ENCODE data around the gene CYP24A1.

The CYP24A1 gene

GRCh38 chr20:54204063-54204462, 30.3 kb upstream of the CYP24A1 start:
- Histone ChIP-seq H3K36me3 (ENCODE audit: control insufficient read depth, insufficient read depth, low read length) (no peaks in the 10 kb centered on the region), H3K4me3 (ENCODE audit: insufficient read depth, low read depth, low read length, poor library complexity, severe bottlenecking) (no peak overlapping the region), H3K4me1 (ENCODE audit: control insufficient read depth, insufficient read depth, low read length, poor library complexity, severe bottlenecking) (peaks cover 8% of the 10 kb centered on the region), H3K27me3 (replicated peaks; ENCODE audit: control insufficient read depth, insufficient read depth, low read length, poor library complexity, severe bottlenecking) (no peaks in the 10 kb centered on the region), H3K27ac (ENCODE audit: insufficient read depth, low read length, poor library complexity, severe bottlenecking) (no peak overlapping the region), H3K9me3 (ENCODE audit: control insufficient read depth, low read length) (no peaks in the 10 kb centered on the region)
- no peak for DNase-seq

- Histone ChIP-seq H3K4me1 (ENCODE audit: control insufficient read depth, insufficient read depth, low read length, poor library complexity, severe bottlenecking) (no peaks in the 10 kb centered on the region), H3K27ac (ENCODE audit: insufficient read depth, low read length, poor library complexity, severe bottlenecking) (no peak overlapping the region), H3K27me3 (replicated peaks; ENCODE audit: control insufficient read depth, insufficient read depth, low read length, poor library complexity, severe bottlenecking) (no peaks in the 10 kb centered on the region), H3K36me3 (ENCODE audit: control insufficient read depth, insufficient read depth, low read length) (no peaks in the 10 kb centered on the region), H3K4me3 (ENCODE audit: insufficient read depth, low read depth, low read length, poor library complexity, severe bottlenecking) (no peak overlapping the region), H3K9me3 (ENCODE audit: control insufficient read depth, low read length) (no peaks in the 10 kb centered on the region)
- DNase-seq: no peak
These were observed 29.5 kb upstream of the CYP24A1 start for GRCh38 chr20:54203281-54203680.

GRCh38 chr20:54201268-54201846, 27.6 kb upstream of the CYP24A1 start:
- Histone ChIP-seq H3K4me3 (ENCODE audit: insufficient read depth, low read depth, low read length, poor library complexity, severe bottlenecking) (no peak overlapping the region), H3K27ac (ENCODE audit: insufficient read depth, low read length, poor library complexity, severe bottlenecking) (no peak overlapping the region), H3K27me3 (replicated peaks; ENCODE audit: control insufficient read depth, insufficient read depth, low read length, poor library complexity, severe bottlenecking) (no peaks in the 10 kb centered on the region), H3K4me1 (ENCODE audit: control insufficient read depth, insufficient read depth, low read length, poor library complexity, severe bottlenecking) (no peaks in the 10 kb centered on the region), H3K9me3 (ENCODE audit: control insufficient read depth, low read length) (no peaks in the 10 kb centered on the region), H3K36me3 (ENCODE audit: control insufficient read depth, insufficient read depth, low read length) (no peaks in the 10 kb centered on the region)
- no peak for DNase-seq

GRCh38 chr20:54200487-54201267, 26.9 kb upstream of the CYP24A1 start:
- Histone ChIP-seq H3K4me1 (ENCODE audit: control insufficient read depth, insufficient read depth, low read length, poor library complexity, severe bottlenecking) (no peaks in the 10 kb centered on the region), H3K27me3 (replicated peaks; ENCODE audit: control insufficient read depth, insufficient read depth, low read length, poor library complexity, severe bottlenecking) (no peaks in the 10 kb centered on the region), H3K9me3 (ENCODE audit: control insufficient read depth, low read length) (no peaks in the 10 kb centered on the region), H3K27ac (ENCODE audit: insufficient read depth, low read length, poor library complexity, severe bottlenecking) (no peak overlapping the region), H3K4me3 (ENCODE audit: insufficient read depth, low read depth, low read length, poor library complexity, severe bottlenecking) (no peak overlapping the region), H3K36me3 (ENCODE audit: control insufficient read depth, insufficient read depth, low read length) (no peaks in the 10 kb centered on the region)
- no peak for DNase-seq

- no peaks in the 10 kb centered on the region for H3K27me3 ChIP-seq (replicated peaks; ENCODE audit: control insufficient read depth, insufficient read depth, low read length, poor library complexity, severe bottlenecking)
- H3K4me3 ChIP-seq (ENCODE audit: insufficient read depth, low read depth, low read length, poor library complexity, severe bottlenecking): no peak overlapping the region
- no peaks in the 10 kb centered on the region for H3K4me1 ChIP-seq (ENCODE audit: control insufficient read depth, insufficient read depth, low read length, poor library complexity, severe bottlenecking)
- H3K36me3 ChIP-seq (ENCODE audit: control insufficient read depth, insufficient read depth, low read length): no peaks in the 10 kb centered on the region
- peak; percentile 32 to 45 (median 39) for DNase-seq
- H3K9me3 ChIP-seq (ENCODE audit: control insufficient read depth, low read length): no peaks in the 10 kb centered on the region
- no peak overlapping the region for H3K27ac ChIP-seq (ENCODE audit: insufficient read depth, low read length, poor library complexity, severe bottlenecking)
These were observed 26.0 kb upstream of the CYP24A1 start for GRCh38 chr20:54199721-54200176.

GRCh38 chr20:54199283-54199682, 25.5 kb upstream of the CYP24A1 start:
- H3K9me3 ChIP-seq (ENCODE audit: control insufficient read depth, low read length): no peaks in the 10 kb centered on the region
- H3K4me3 ChIP-seq (ENCODE audit: insufficient read depth, low read depth, low read length, poor library complexity, severe bottlenecking): no peak overlapping the region
- no peak overlapping the region for H3K27ac ChIP-seq (ENCODE audit: insufficient read depth, low read length, poor library complexity, severe bottlenecking)
- no peaks in the 10 kb centered on the region for H3K27me3 ChIP-seq (replicated peaks; ENCODE audit: control insufficient read depth, insufficient read depth, low read length, poor library complexity, severe bottlenecking)
- no peaks in the 10 kb centered on the region for H3K4me1 ChIP-seq (ENCODE audit: control insufficient read depth, insufficient read depth, low read length, poor library complexity, severe bottlenecking)
- no peaks in the 10 kb centered on the region for H3K36me3 ChIP-seq (ENCODE audit: control insufficient read depth, insufficient read depth, low read length)
- DNase-seq: no peak

GRCh38 chr20:54197621-54198604, 24.1 kb upstream of the CYP24A1 start:
- no peaks in the 10 kb centered on the region for H3K36me3 ChIP-seq (ENCODE audit: control insufficient read depth, insufficient read depth, low read length)
- DNase-seq: no peak
- no peaks in the 10 kb centered on the region for H3K9me3 ChIP-seq (ENCODE audit: control insufficient read depth, low read length)
- H3K4me3 ChIP-seq (ENCODE audit: insufficient read depth, low read depth, low read length, poor library complexity, severe bottlenecking): no peak overlapping the region
- H3K27ac ChIP-seq (ENCODE audit: insufficient read depth, low read length, poor library complexity, severe bottlenecking): no peak overlapping the region
- H3K27me3 ChIP-seq (replicated peaks; ENCODE audit: control insufficient read depth, insufficient read depth, low read length, poor library complexity, severe bottlenecking): no peaks in the 10 kb centered on the region
- H3K4me1 ChIP-seq (ENCODE audit: control insufficient read depth, insufficient read depth, low read length, poor library complexity, severe bottlenecking): no peaks in the 10 kb centered on the region

GRCh38 chr20:54195483-54196472, 22.0 kb upstream of the CYP24A1 start:
- peaks cover 4% of the 10 kb centered on the region for H3K27me3 ChIP-seq (replicated peaks; ENCODE audit: control insufficient read depth, insufficient read depth, low read length, poor library complexity, severe bottlenecking)
- H3K4me3 ChIP-seq (ENCODE audit: insufficient read depth, low read depth, low read length, poor library complexity, severe bottlenecking): no peak overlapping the region
- H3K9me3 ChIP-seq (ENCODE audit: control insufficient read depth, low read length): no peaks in the 10 kb centered on the region
- DNase-seq: no peak
- H3K36me3 ChIP-seq (ENCODE audit: control insufficient read depth, insufficient read depth, low read length): no peaks in the 10 kb centered on the region
- H3K27ac ChIP-seq (ENCODE audit: insufficient read depth, low read length, poor library complexity, severe bottlenecking): no peak overlapping the region
- no peaks in the 10 kb centered on the region for H3K4me1 ChIP-seq (ENCODE audit: control insufficient read depth, insufficient read depth, low read length, poor library complexity, severe bottlenecking)
